Upper lobe of left lung (tissue), 6 donors: ENCODE measurements around the gene GLYR1. TPM values are rescaled to one million over a fixed set of nuclear protein-coding genes. Genes with fewer than 3 reads are reported as not detected.
A peak's percentile ranks its signal among the peaks of the same experiment; 100 is the strongest.

Experiments used
- ATAC-seq, 2 donors: fragments of 200-7000 bp; cut with Tn5 transposase; one replicate each; pipeline ENCODE4 v1.9.1; 2022; ENCODE audit warnings: mild to moderate bottlenecking in 2 of 2, moderate library complexity in 2 of 2; ENCODE audit not compliant: low FRiP score in 2 of 2
- DNase-seq, 2 donors: peaks; one replicate each; pipeline ENCODE4 v3.0.0-alpha.2; 2019 to 2020
- H3K27ac ChIP-seq, 4 donors: fragments of 200-600 bp; sonication (generic); one replicate each; pipeline ENCODE4 v1.5.1; 2016 to 2019
- H3K27me3 ChIP-seq, 4 donors: fragments of 200-600 bp; sonication (generic); one replicate each; pipeline ENCODE4 v1.5.1; 2017 to 2019
- H3K36me3 ChIP-seq, 4 donors: fragments of 200-600 bp; sonication (generic); one replicate each; pipeline ENCODE4 v1.5.1; 2016 to 2019
- H3K4me1 ChIP-seq, 4 donors: fragments of 200-600 bp; sonication (generic); one replicate each; pipeline ENCODE4 v1.5.1; 2018 to 2019
- H3K4me3 ChIP-seq, 4 donors: fragments of 200-600 bp; sonication (generic); one replicate each; pipeline ENCODE4 v1.5.1; 2017 to 2019; ENCODE audit warnings: mild to moderate bottlenecking in 2 of 4, moderate library complexity in 1 of 4
- H3K9me3 ChIP-seq, 4 donors: fragments of 200-600 bp; sonication (generic); one replicate each; pipeline ENCODE4 v1.5.1; 2018 to 2019
- EP300 ChIP-seq, 4 donors: sonication (generic); formaldehyde crosslinking; IDR thresholded peaks; one replicate each; pipeline ENCODE4 v1.5.1; 2017; ENCODE audit warnings: antibody characterized with exemption in 4 of 4, control low read depth in 2 of 4
- POLR2A ChIP-seq, 4 donors: fragments of 450-650 bp; IDR thresholded peaks; one replicate each; pipeline ENCODE4 v1.5.1; 2016 to 2017; ENCODE audit warnings: antibody characterized with exemption in 4 of 4, mild to moderate bottlenecking in 2 of 4
- POLR2AphosphoS5 ChIP-seq, 2 donors: sonication (generic); formaldehyde crosslinking; IDR thresholded peaks; one replicate each; pipeline ENCODE4 v1.5.1; 2017; ENCODE audit warnings: antibody characterized with exemption in 2 of 2
- WGBS, 2 donors: methylation state at CpG; one replicate each; pipeline ENCODE4 v1.1.5; 2017 to 2018; 5-methylcytosine and 5-hydroxymethylcytosine counted together
- total RNA-seq, 6 donors: library from RNA; depleted of rRNA in 4 of 6; stranded (reverse); fragments of >200 nt in 4 of 6; gene quantifications; one replicate each; pipeline versions ENCODE4 v1.1.0 to v1.2.1, GENCODE V29; 2016 to 2021
- TF ChIP-seq, protein P1 (sequence below), 6 experiments: fragments of 450-650 bp in 4 of 6; fragments of 200-600 bp in 2 of 6; sonication (generic) in 2 of 6; IDR thresholded peaks; one replicate each; pipeline ENCODE4 v1.5.1; 2016 to 2019; ENCODE audit warnings: antibody characterized with exemption in 6 of 6
- donor health status: DM: no; HTN: no; CAD: no; lungs with moderate emphysema.
- donor health status: DM: no; HTN: yes; CAD: no; lungs with severe emphysema.

The GLYR1 gene
- total RNA-seq, 6 donors from 2014 or later: 67.8 to 110 (median 90.6) TPM

DNA sequence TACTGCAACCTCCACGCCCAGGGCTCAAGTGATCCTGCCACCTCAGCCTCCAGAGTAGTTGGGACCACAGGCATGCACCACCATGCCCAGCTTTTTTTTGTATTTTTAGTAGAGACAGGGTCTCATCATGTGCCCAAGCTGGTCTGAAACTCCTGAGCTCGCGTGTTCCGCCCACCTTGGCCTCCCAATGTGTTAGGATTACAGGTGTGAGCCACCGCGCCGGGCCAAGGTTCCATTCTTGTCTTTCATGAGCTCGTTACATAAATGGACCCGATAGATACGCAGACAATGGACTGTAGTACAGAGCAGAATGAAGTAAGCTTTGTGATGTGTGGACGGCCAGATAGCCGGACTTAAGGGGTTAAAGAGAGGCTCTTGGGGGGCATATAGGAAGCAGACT, 19.5 kb upstream of the GLYR1 start:
- H3K9me3 ChIP-seq: no peaks in the 10 kb centered on the region
- no peak for DNase-seq
- no peak overlapping the region for H3K4me3 ChIP-seq
- TF ChIP-seq, protein P1, sequence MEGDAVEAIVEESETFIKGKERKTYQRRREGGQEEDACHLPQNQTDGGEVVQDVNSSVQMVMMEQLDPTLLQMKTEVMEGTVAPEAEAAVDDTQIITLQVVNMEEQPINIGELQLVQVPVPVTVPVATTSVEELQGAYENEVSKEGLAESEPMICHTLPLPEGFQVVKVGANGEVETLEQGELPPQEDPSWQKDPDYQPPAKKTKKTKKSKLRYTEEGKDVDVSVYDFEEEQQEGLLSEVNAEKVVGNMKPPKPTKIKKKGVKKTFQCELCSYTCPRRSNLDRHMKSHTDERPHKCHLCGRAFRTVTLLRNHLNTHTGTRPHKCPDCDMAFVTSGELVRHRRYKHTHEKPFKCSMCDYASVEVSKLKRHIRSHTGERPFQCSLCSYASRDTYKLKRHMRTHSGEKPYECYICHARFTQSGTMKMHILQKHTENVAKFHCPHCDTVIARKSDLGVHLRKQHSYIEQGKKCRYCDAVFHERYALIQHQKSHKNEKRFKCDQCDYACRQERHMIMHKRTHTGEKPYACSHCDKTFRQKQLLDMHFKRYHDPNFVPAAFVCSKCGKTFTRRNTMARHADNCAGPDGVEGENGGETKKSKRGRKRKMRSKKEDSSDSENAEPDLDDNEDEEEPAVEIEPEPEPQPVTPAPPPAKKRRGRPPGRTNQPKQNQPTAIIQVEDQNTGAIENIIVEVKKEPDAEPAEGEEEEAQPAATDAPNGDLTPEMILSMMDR (IDR thresholded peaks at IDR 0.05): no peak
- TF ChIP-seq POLR2AphosphoS5 (IDR thresholded peaks at IDR 0.05): no peak
- no peak for TF ChIP-seq EP300 (IDR thresholded peaks at IDR 0.05)
- TF ChIP-seq POLR2A (IDR thresholded peaks at IDR 0.05): no peak
- H3K27me3 ChIP-seq: no peaks in the 10 kb centered on the region
- 97 to 98% methylated on average over 12 of the region's 12 CpGs for WGBS, 2 donors
- ATAC-seq: no peak
- H3K27ac ChIP-seq: no peak overlapping the region
- H3K4me1 ChIP-seq: peaks cover 2 to 49% (median 34%) of the 10 kb centered on the region in 4 donors
- H3K36me3 ChIP-seq: peaks cover 0 to 59% (median 32%) of the 10 kb centered on the region in 4 donors

DNA sequence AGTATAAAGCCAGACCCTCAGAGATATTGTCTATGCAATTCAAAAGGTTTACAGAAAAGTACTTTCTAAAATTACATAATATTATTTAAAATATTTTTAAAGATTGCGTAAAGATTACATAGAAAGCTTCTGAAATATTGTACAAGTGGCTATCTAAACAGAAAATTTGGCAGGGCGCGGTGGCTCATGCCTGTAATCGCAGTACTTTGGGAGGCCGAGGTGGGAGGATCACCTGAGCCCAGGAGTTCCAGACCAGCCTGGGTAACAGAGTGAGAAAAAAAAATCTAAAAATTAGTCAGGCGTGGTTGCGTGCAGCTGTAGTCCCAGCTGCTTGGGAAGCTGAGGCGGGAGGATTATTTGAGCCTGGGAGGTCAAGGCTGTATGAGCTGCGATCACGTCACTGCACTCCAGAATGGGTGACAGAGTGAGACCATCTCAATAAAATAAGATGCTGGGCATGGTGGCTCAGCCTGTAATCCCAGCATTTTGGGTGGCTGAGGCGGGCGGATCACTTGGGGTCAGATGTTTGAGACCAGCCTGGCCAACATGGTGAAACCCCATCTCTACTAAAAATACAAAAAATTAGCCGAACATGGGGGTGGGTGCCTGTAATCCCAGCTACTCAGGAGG, 18.3 kb upstream of the GLYR1 start:
- no peak for TF ChIP-seq EP300 (IDR thresholded peaks at IDR 0.05)
- peak overlapping the region in 1 of 4 donors; percentile 76 for H3K27ac ChIP-seq
- H3K9me3 ChIP-seq: no peaks in the 10 kb centered on the region
- ATAC-seq (no peak), DNase-seq (peak in 1 of 2 donors; percentile 66)
- no peaks in the 10 kb centered on the region for H3K27me3 ChIP-seq
- H3K4me1 ChIP-seq: peaks cover 2 to 45% (median 33%) of the 10 kb centered on the region in 4 donors
- H3K4me3 ChIP-seq: no peak overlapping the region
- 81 to 87% methylated on average over 13 of the region's 13 CpGs for WGBS, 2 donors
- H3K36me3 ChIP-seq: peaks cover 8 to 59% (median 33%) of the 10 kb centered on the region in 4 donors

DNA sequence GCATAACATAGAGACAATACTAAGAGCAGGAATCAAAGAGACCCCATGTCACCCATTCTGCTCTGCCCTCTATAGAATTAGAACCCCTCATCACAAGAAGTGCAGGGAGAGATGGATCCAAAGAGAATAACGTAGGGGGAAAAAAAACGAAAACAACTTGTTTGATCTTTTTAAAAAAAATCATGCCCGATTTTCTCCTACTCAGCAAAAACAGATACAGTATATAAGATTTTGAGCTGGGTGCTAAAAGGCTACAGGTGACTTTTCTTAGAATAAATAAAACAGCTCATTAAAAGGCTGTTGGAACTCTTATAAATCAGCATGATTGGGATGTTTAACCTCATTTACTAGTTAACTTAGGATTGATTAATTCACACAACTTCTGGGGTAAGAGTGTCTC, 17.6 kb upstream of the GLYR1 start:
- no peaks in the 10 kb centered on the region for H3K27me3 ChIP-seq
- no peak for ATAC-seq
- H3K4me1 ChIP-seq: peaks cover 2 to 39% (median 30%) of the 10 kb centered on the region in 4 donors
- no peak for DNase-seq
- TF ChIP-seq EP300 (IDR thresholded peaks at IDR 0.05) (no peak), POLR2AphosphoS5 (IDR thresholded peaks at IDR 0.05) (no peak), POLR2A (IDR thresholded peaks at IDR 0.05) (no peak)
- TF ChIP-seq, protein P1 (IDR thresholded peaks at IDR 0.05): no peak
- H3K4me3 ChIP-seq: no peak overlapping the region
- no peaks in the 10 kb centered on the region for H3K9me3 ChIP-seq
- peak overlapping the region in 2 of 4 donors; percentile 27 to 76 for H3K27ac ChIP-seq
- peaks cover 14 to 59% (median 33%) of the 10 kb centered on the region in 4 donors for H3K36me3 ChIP-seq
- 70 to 76% methylated on average over 3 of the region's 3 CpGs for WGBS, 2 donors

DNA sequence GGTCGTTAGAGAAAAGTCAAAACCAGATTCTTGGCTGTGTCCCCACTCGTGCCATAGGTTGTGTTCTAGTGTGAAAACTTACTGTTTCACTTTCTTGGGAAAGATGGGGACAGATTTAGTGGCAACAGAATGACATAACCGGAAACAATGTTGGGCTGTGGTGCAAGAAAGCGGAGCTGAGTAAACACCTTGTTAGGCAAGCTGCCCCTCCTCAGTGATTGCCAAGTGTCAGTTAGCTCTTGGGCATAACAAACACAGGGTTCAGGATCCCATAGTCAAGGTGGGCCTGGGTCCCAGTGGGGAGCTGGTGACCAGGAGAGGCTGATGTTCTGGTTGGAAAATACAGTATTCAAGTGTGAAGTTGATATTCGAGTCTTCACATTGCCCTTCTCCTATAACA, 15.6 kb upstream of the GLYR1 start:
- WGBS, 2 donors: 46 to 67% methylated on average over 5 of the region's 5 CpGs
- Histone ChIP-seq H3K9me3 (no peaks in the 10 kb centered on the region), H3K4me1 (peaks cover 2 to 24% (median 15%) of the 10 kb centered on the region in 4 donors), H3K27ac (peak overlapping the region in 3 of 4 donors; percentile 5 to 76 (median 40)), H3K4me3 (no peak overlapping the region), H3K36me3 (peaks cover 32 to 68% (median 44%) of the 10 kb centered on the region in 4 donors), H3K27me3 (no peaks in the 10 kb centered on the region)
- TF ChIP-seq POLR2A (IDR thresholded peaks at IDR 0.05) (no peak), POLR2AphosphoS5 (IDR thresholded peaks at IDR 0.05) (peak in 1 of 2 donors; percentile 64), EP300 (IDR thresholded peaks at IDR 0.05) (peak in 1 of 4 donors; percentile 63)
- TF ChIP-seq, protein P1 (IDR thresholded peaks at IDR 0.05): no peak
- DNase-seq: peak in 1 of 2 donors; percentile 83
- ATAC-seq: peak; percentile 46 to 70

DNA sequence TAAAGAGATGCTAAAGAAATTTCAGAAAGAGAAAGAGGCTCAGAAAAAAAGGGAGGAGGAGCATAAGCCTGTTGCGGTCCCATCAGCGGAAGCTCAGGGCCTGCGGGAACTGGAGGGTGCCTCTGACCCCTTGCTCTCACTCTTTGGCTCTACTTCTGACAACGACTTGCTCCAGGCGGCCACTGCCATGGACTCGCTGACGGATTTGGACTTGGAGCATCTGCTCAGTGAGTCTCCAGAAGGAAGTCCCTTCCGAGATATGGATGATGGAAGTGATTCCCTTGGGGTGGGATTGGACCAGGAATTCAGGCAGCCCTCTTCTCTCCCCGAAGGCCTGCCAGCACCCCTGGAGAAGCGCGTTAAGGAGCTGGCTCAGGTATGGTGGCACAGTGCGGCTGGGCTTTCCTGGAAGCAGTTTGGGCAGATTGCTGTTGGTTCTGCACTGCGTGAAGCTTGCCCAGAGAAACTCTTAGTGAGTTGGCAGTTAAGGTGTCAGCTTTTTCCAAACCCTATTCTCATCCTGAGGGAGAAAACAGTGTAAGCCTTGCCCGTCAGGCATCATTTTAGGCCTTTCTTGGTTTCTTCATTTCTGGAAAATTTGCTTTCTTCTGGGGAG, 13.7 kb upstream of the GLYR1 start:
- DNase-seq (no peak), ATAC-seq (no peak)
- Histone ChIP-seq H3K4me1 (peaks cover 2 to 24% (median 15%) of the 10 kb centered on the region in 4 donors), H3K36me3 (peaks cover 38 to 80% (median 54%) of the 10 kb centered on the region in 4 donors), H3K9me3 (no peaks in the 10 kb centered on the region), H3K27me3 (no peaks in the 10 kb centered on the region), H3K27ac (no peak overlapping the region), H3K4me3 (no peak overlapping the region)
- 93 to 97% methylated on average over 11 to 14 of the region's 14 CpGs for WGBS, 2 donors
- TF ChIP-seq POLR2AphosphoS5 (IDR thresholded peaks at IDR 0.05): no peak
- TF ChIP-seq, protein P1 (IDR thresholded peaks at IDR 0.05): no peak
- no peak for TF ChIP-seq EP300 (IDR thresholded peaks at IDR 0.05)
- no peak for TF ChIP-seq POLR2A (IDR thresholded peaks at IDR 0.05)
